Stimulated activated CD8-positive, alpha-beta memory T cell treated with anti-CD3 and anti-CD28 coated beads, Interleukin-4, amount 100 ng/mL, for 1 hour (primary cell): ENCODE data around the gene OR52R1.
"Not testable (repeated sequence)": the region's sequence is repeated elsewhere in the genome, so short reads cannot be mapped to it uniquely, and the experiment has no call there.

Experiments
- DNase-seq, 2 donors: peaks; one replicate each; pipeline ENCODE4 v3.0.0-alpha.2; 2020; ENCODE audit warnings: low read depth in 2 of 2, low spot score in 1 of 2

Gene OR52R1

GRCh38 chr11:4804280-4804679 lies at the start of gene OR52R1:
Gene OR52R1, minus strand, starts transcription at chr11:4804380. Its CDS starts 0 bp downstream, at chr11:4804380.
- no peak for DNase-seq

GRCh38 chr11:4851033-4851432 lies 46.9 kb upstream of the OR52R1 start:
- no peak for DNase-seq

GRCh38 chr11:4848908-4849532 lies 44.8 kb upstream of the OR52R1 start, which contains the start of gene OR51S1:
Gene OR51S1, minus strand, starts transcription at chr11:4849208. Its CDS starts 0 bp downstream, at chr11:4849208.
- DNase-seq: no peak

- no peak for DNase-seq
Observed at GRCh38 chr11:4839851-4840549, 35.8 kb upstream of the OR52R1 start.

- DNase-seq: no peak
Observed at GRCh38 chr11:4830909-4831308, 26.7 kb upstream of the OR52R1 start.

- DNase-seq: no peak
Observed at GRCh38 chr11:4830346-4830745, 26.2 kb upstream of the OR52R1 start.

- DNase-seq: no peak
Observed at GRCh38 chr11:4826425-4826824, 22.2 kb upstream of the OR52R1 start.

GRCh38 chr11:4825132-4825531 lies 21.0 kb upstream of the OR52R1 start:
- no peak for DNase-seq

GRCh38 chr11:4821021-4821420 lies 16.8 kb upstream of the OR52R1 start, which contains the start of gene OR51F2:
Gene OR51F2, plus strand, starts transcription at chr11:4821321. Its CDS starts 101 bp downstream, at chr11:4821422.
- DNase-seq: no peak

- DNase-seq: no peak
Observed at GRCh38 chr11:4809246-4809645, 5.1 kb upstream of the OR52R1 start.

- DNase-seq: no peak
Observed at GRCh38 chr11:4808476-4808875, 4.3 kb upstream of the OR52R1 start.

- DNase-seq: not testable (repeated sequence)
Observed at GRCh38 chr11:4801316-4801715, 2.9 kb downstream of the OR52R1 start.

- no peak for DNase-seq
Observed at GRCh38 chr11:4798427-4799183, 5.6 kb downstream of the OR52R1 start.

- no peak for DNase-seq
Observed at GRCh38 chr11:4797206-4797605, 7.0 kb downstream of the OR52R1 start.

- DNase-seq: no peak
Observed at GRCh38 chr11:4782454-4782853, 21.7 kb downstream of the OR52R1 start.

GRCh38 chr11:4769838-4770237 lies 34.3 kb downstream of the OR52R1 start, which contains the start of gene OR51F1:
Gene OR51F1, minus strand, starts transcription at chr11:4769938. Its CDS starts 0 bp downstream, at chr11:4769938.
- no peak for DNase-seq

- DNase-seq: no peak
Observed at GRCh38 chr11:4768094-4768493, 36.1 kb downstream of the OR52R1 start.

GRCh38 chr11:4766420-4767043 lies 37.6 kb downstream of the OR52R1 start:
- no peak for DNase-seq

- DNase-seq: no peak
Observed at GRCh38 chr11:4763096-4763495, 41.1 kb downstream of the OR52R1 start.
